ENCODE measurements around the gene UTP15.

The UTP15 gene

DNA sequence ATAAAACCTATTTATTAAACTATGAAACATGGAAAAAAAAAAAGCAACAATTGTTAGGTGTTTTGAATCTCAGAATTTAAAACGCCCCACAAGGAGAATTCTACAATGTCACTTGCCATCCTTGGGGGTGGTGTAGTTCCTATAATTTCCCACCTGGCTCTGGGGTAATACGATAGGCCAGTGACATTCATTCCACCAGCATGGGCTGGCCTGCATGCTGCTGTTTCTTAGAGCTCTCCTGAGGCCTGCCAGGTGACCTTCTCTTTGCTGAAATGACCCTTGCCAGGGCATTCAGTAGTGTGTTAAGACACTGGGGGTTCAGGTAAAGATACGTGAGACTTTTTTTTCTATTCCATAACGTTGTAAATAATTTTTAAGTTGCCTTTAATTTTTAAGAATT is 50.4 kb downstream of the UTP15 start:
- Histone ChIP-seq H3K23ac (ENCODE audit: low read length in 2 of 2) (no peak overlapping the region), H4K91ac (ENCODE audit: low read length) (no peak overlapping the region), H2AK5ac (ENCODE audit: low read length, severe bottlenecking) (no peak overlapping the region), H2BK12ac (ENCODE audit: low read length in 2 of 2) (no peak overlapping the region), H4K8ac (ENCODE audit: low read length) (no peak overlapping the region), H3K4ac (ENCODE audit: low read depth in 1 of 2, low read length in 2 of 2) (no peak overlapping the region), H2BK15ac (ENCODE audit: low read depth, poor library complexity, severe bottlenecking) (no peak overlapping the region), H3K4me1 (ENCODE audit: control insufficient read depth, insufficient read depth, low read depth, low read length) (no peaks in the 10 kb centered on the region), H3K36me3 (ENCODE audit: control insufficient read depth in 1 of 2, insufficient read depth in 2 of 2, low read depth in 1 of 2, low read length in 2 of 2) (no peaks in the 10 kb centered on the region), H3K18ac (ENCODE audit: low read depth in 1 of 2, low read length in 2 of 2) (no peak overlapping the region), H3K27me3 (ENCODE audit: control insufficient read depth in 1 of 2, insufficient read depth in 1 of 2, low read length in 2 of 2) (peaks cover 0 to 3% of the 10 kb centered on the region in 2 experiments), H3K9me3 (ENCODE audit: control insufficient read depth, low read length) (no peaks in the 10 kb centered on the region), H3K79me1 (replicated peaks; ENCODE audit: low read length, poor library complexity, severe bottlenecking) (no peaks in the 10 kb centered on the region), H3K27ac (ENCODE audit: low read length, poor library complexity, severe bottlenecking) (no peak overlapping the region), H3K4me3 (ENCODE audit: insufficient read depth in 1 of 2, low read depth in 1 of 2, low read length in 2 of 2) (no peak overlapping the region), H3K4me2 (ENCODE audit: low read length, poor library complexity, severe bottlenecking) (no peak overlapping the region), H2BK5ac (ENCODE audit: low read depth, low read length, poor library complexity, severe bottlenecking) (no peak overlapping the region), H3K9ac (ENCODE audit: low read length) (no peak overlapping the region), H2AFZ (ENCODE audit: low read depth, low read length) (no peak overlapping the region), H2BK120ac (ENCODE audit: low read depth, low read length) (no peak overlapping the region), H3K14ac (ENCODE audit: low read length in 2 of 2) (no peak overlapping the region)
- no peak for DNase-seq
- WGBS, result 92% methylated on average over 2 of the region's 4 CpGs

DNA sequence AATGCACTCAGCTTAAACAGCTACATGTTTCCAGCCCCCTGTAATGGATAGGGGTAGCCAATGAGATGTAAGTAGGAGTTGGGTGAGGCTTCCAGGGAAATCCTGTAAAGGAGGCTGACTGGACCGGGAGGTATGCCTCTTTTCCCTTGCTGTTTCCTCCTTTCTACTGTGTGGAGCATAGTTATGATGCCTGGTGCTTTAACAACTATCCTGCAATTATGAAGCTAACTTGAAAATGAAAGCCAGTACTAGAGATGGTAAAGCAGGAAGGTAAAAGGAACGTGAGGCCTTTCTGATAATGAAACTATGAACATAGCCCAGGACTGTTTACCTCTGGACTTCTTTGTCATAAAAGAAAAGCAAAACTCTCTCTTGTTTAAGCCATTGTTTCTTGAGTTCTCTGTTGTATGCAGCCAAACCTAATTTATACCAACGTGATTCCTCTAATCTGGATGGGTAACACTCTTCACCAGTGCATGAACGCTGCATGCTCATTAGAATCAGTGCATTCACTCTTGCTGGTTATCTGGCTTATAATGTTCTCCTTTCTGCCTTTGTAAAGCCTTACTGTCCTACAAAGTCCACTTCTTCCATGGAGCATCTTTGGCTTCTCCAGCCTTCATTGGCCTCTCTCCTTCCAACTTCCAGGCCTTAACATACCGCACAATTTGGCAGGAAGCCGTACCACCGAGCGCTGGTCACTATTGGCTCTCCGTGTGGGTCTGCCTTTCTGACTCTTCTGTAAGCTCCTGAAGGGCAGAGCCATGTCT is 52.2 kb downstream of the UTP15 start:
- H3K36me3 ChIP-seq (ENCODE audit: control insufficient read depth in 1 of 2, insufficient read depth in 2 of 2, low read depth in 1 of 2, low read length in 2 of 2), result no peaks in the 10 kb centered on the region
- peak; percentile 28 for DNase-seq
- WGBS, result 93% methylated on average over 9 of the region's 9 CpGs
- H3K4me3 ChIP-seq (ENCODE audit: insufficient read depth in 1 of 2, low read depth in 1 of 2, low read length in 2 of 2), result no peak overlapping the region
- no peak overlapping the region for H2BK12ac ChIP-seq (ENCODE audit: low read length in 2 of 2)
- peak overlapping the region; percentile 29 for H4K8ac ChIP-seq (ENCODE audit: low read length)
- peak overlapping the region; percentile 23 for H2AFZ ChIP-seq (ENCODE audit: low read depth, low read length)
- H3K79me1 ChIP-seq (replicated peaks; ENCODE audit: low read length, poor library complexity, severe bottlenecking), result no peaks in the 10 kb centered on the region
- no peak overlapping the region for H2BK5ac ChIP-seq (ENCODE audit: low read depth, low read length, poor library complexity, severe bottlenecking)
- no peak overlapping the region for H3K14ac ChIP-seq (ENCODE audit: low read length in 2 of 2)
- no peak overlapping the region for H3K18ac ChIP-seq (ENCODE audit: low read depth in 1 of 2, low read length in 2 of 2)
- no peak overlapping the region for H3K9ac ChIP-seq (ENCODE audit: low read length)
- no peaks in the 10 kb centered on the region for H3K27me3 ChIP-seq (ENCODE audit: control insufficient read depth in 1 of 2, insufficient read depth in 1 of 2, low read length in 2 of 2)
- no peak overlapping the region for H2BK15ac ChIP-seq (ENCODE audit: low read depth, poor library complexity, severe bottlenecking)
- H4K91ac ChIP-seq (ENCODE audit: low read length), result no peak overlapping the region
- no peaks in the 10 kb centered on the region for H3K4me1 ChIP-seq (ENCODE audit: control insufficient read depth, insufficient read depth, low read depth, low read length)
- H2AK5ac ChIP-seq (ENCODE audit: low read length, severe bottlenecking), result no peak overlapping the region
- H3K4ac ChIP-seq (ENCODE audit: low read depth in 1 of 2, low read length in 2 of 2), result no peak overlapping the region
- no peak overlapping the region for H2BK120ac ChIP-seq (ENCODE audit: low read depth, low read length)
- H3K23ac ChIP-seq (ENCODE audit: low read length in 2 of 2), result no peak overlapping the region
- H3K27ac ChIP-seq (ENCODE audit: low read length, poor library complexity, severe bottlenecking), result no peak overlapping the region
- H3K4me2 ChIP-seq (ENCODE audit: low read length, poor library complexity, severe bottlenecking), result no peak overlapping the region
- H3K9me3 ChIP-seq (ENCODE audit: control insufficient read depth, low read length), result no peaks in the 10 kb centered on the region

DNA sequence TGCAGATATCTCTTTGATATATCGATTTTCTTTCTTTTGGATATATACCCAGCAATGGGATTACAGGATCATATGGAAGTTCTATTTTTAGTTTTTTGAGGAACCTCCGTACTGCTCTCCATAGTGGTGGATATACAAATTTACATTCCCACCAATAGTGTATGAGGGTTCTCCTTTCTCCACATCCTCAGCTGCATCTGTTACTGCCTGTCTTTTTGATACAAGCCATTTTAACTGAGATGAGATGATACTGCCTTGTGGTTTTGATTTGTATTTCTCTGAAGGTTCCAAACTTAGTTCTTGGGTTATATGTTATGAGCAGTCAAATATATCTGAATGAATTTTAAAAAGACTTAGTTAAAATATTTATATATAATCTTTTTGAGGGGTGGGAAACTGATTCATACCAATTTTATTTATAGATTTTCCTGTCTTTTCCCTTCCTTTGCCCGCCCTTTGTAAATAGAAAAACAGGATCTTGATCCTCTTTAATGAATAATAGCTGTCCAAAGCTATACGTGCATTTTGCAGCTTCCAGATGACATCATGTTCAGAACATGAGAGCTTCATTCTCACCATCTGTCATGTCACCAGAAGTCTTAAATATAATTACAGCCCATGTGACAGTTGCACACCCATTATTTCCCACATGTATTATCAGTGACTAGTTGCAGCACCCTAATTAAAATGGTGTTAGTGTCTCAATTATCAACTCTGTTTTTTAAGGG is 54.2 kb downstream of the UTP15 start:
- H2AK5ac ChIP-seq (ENCODE audit: low read length, severe bottlenecking), result no peak overlapping the region
- no peak overlapping the region for H2BK5ac ChIP-seq (ENCODE audit: low read depth, low read length, poor library complexity, severe bottlenecking)
- no peak overlapping the region for H4K8ac ChIP-seq (ENCODE audit: low read length)
- no peaks in the 10 kb centered on the region for H3K79me1 ChIP-seq (replicated peaks; ENCODE audit: low read length, poor library complexity, severe bottlenecking)
- H3K9me3 ChIP-seq (ENCODE audit: control insufficient read depth, low read length), result no peaks in the 10 kb centered on the region
- H3K27ac ChIP-seq (ENCODE audit: low read length, poor library complexity, severe bottlenecking), result no peak overlapping the region
- H3K4me2 ChIP-seq (ENCODE audit: low read length, poor library complexity, severe bottlenecking), result no peak overlapping the region
- no peak overlapping the region for H2BK15ac ChIP-seq (ENCODE audit: low read depth, poor library complexity, severe bottlenecking)
- H3K4ac ChIP-seq (ENCODE audit: low read depth in 1 of 2, low read length in 2 of 2), result no peak overlapping the region
- no peaks in the 10 kb centered on the region for H3K27me3 ChIP-seq (ENCODE audit: control insufficient read depth in 1 of 2, insufficient read depth in 1 of 2, low read length in 2 of 2)
- no peak overlapping the region for H3K9ac ChIP-seq (ENCODE audit: low read length)
- WGBS, result 41% methylated on average over 2 of the region's 4 CpGs
- no peak overlapping the region for H3K18ac ChIP-seq (ENCODE audit: low read depth in 1 of 2, low read length in 2 of 2)
- no peaks in the 10 kb centered on the region for H3K36me3 ChIP-seq (ENCODE audit: control insufficient read depth in 1 of 2, insufficient read depth in 2 of 2, low read depth in 1 of 2, low read length in 2 of 2)
- H3K23ac ChIP-seq (ENCODE audit: low read length in 2 of 2), result no peak overlapping the region
- no peak overlapping the region for H4K91ac ChIP-seq (ENCODE audit: low read length)
- H3K14ac ChIP-seq (ENCODE audit: low read length in 2 of 2), result no peak overlapping the region
- H2BK120ac ChIP-seq (ENCODE audit: low read depth, low read length), result no peak overlapping the region
- DNase-seq, result no peak
- peaks cover 1% of the 10 kb centered on the region for H3K4me1 ChIP-seq (ENCODE audit: control insufficient read depth, insufficient read depth, low read depth, low read length)
- H3K4me3 ChIP-seq (ENCODE audit: insufficient read depth in 1 of 2, low read depth in 1 of 2, low read length in 2 of 2), result no peak overlapping the region
- H2AFZ ChIP-seq (ENCODE audit: low read depth, low read length), result no peak overlapping the region
- no peak overlapping the region for H2BK12ac ChIP-seq (ENCODE audit: low read length in 2 of 2)

DNA sequence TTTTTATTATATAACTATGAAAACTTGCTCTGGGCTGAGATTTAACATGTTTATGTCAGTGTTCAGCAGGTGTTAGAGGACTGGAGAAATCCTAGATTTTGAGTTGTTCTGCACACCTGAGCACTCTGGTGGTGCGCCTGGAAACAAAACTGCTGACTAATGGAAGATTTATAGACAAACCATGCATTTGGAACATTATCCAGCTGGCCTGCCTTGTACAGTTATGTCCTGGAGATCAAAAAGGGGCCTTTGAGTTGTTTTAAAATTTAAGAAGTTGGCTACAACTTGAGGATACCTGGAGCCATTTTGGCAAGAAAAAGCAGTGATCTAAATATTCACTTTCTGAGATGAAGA is 54.8 kb downstream of the UTP15 start:
- no peak overlapping the region for H4K91ac ChIP-seq (ENCODE audit: low read length)

More for the DNA sequence above, 54.8 kb downstream of the UTP15 start:
- Histone ChIP-seq H2AK5ac (ENCODE audit: low read length, severe bottlenecking) (no peak overlapping the region), H3K36me3 (ENCODE audit: control insufficient read depth in 1 of 2, insufficient read depth in 2 of 2, low read depth in 1 of 2, low read length in 2 of 2) (no peaks in the 10 kb centered on the region), H3K4me2 (ENCODE audit: low read length, poor library complexity, severe bottlenecking) (no peak overlapping the region), H3K4ac (ENCODE audit: low read depth in 1 of 2, low read length in 2 of 2) (no peak overlapping the region), H2BK12ac (ENCODE audit: low read length in 2 of 2) (no peak overlapping the region), H3K23ac (ENCODE audit: low read length in 2 of 2) (no peak overlapping the region), H3K14ac (ENCODE audit: low read length in 2 of 2) (no peak overlapping the region), H3K4me1 (ENCODE audit: control insufficient read depth, insufficient read depth, low read depth, low read length) (peaks cover 4% of the 10 kb centered on the region), H3K9ac (ENCODE audit: low read length) (no peak overlapping the region), H2BK120ac (ENCODE audit: low read depth, low read length) (no peak overlapping the region), H3K18ac (ENCODE audit: low read depth in 1 of 2, low read length in 2 of 2) (no peak overlapping the region), H3K4me3 (ENCODE audit: insufficient read depth in 1 of 2, low read depth in 1 of 2, low read length in 2 of 2) (no peak overlapping the region), H3K79me1 (replicated peaks; ENCODE audit: low read length, poor library complexity, severe bottlenecking) (no peaks in the 10 kb centered on the region), H3K27me3 (ENCODE audit: control insufficient read depth in 1 of 2, insufficient read depth in 1 of 2, low read length in 2 of 2) (no peaks in the 10 kb centered on the region), H3K27ac (ENCODE audit: low read length, poor library complexity, severe bottlenecking) (no peak overlapping the region), H4K8ac (ENCODE audit: low read length) (no peak overlapping the region), H2AFZ (ENCODE audit: low read depth, low read length) (no peak overlapping the region), H2BK15ac (ENCODE audit: low read depth, poor library complexity, severe bottlenecking) (no peak overlapping the region), H3K9me3 (ENCODE audit: control insufficient read depth, low read length) (no peaks in the 10 kb centered on the region), H2BK5ac (ENCODE audit: low read depth, low read length, poor library complexity, severe bottlenecking) (no peak overlapping the region)
- DNase-seq, result no peak
- WGBS, result 91% methylated on average over 1 of the region's 1 CpG
